Osteocyte (in vitro differentiated cells): ENCODE measurements around the gene ALG12. TPM values are rescaled to one million over a fixed set of nuclear protein-coding genes. Genes with fewer than 3 reads are reported as not detected.
A peak's percentile ranks its signal among the peaks of the same experiment; 100 is the strongest.

Experiments
- DNase-seq: peaks from one replicate; pipeline ENCODE4 v3.0.0; 2021; ENCODE audit warnings: mixed read lengths; ENCODE audit not compliant: unreplicated experiment; ENCODE audit errors: extremely low spot score
- H3K27ac Mint-ChIP-seq: one replicate; pipeline ENCODE4 v1.8.0; 2021; ENCODE audit warnings: mild to moderate bottlenecking, mixed read lengths; ENCODE audit not compliant: unreplicated experiment
- H3K27me3 Mint-ChIP-seq: one replicate; pipeline ENCODE4 v1.8.0; 2021; ENCODE audit warnings: mixed read lengths; ENCODE audit not compliant: unreplicated experiment
- H3K36me3 Mint-ChIP-seq: one replicate; pipeline ENCODE4 v1.8.0; 2021; ENCODE audit warnings: mixed read lengths; ENCODE audit not compliant: unreplicated experiment
- H3K4me1 Mint-ChIP-seq: one replicate; pipeline ENCODE4 v1.8.0; 2021; ENCODE audit warnings: mixed read lengths; ENCODE audit not compliant: unreplicated experiment
- H3K4me3 Mint-ChIP-seq: one replicate; pipeline ENCODE4 v1.8.0; 2021; ENCODE audit warnings: mild to moderate bottlenecking, moderate library complexity, mixed read lengths; ENCODE audit not compliant: unreplicated experiment
- H3K9me3 Mint-ChIP-seq: one replicate; pipeline ENCODE4 v1.8.0; 2021; ENCODE audit warnings: mixed read lengths; ENCODE audit not compliant: unreplicated experiment
- total RNA-seq: library from RNA; stranded (reverse); gene quantifications from 2 replicates; pipeline ENCODE4 v1.2.1, GENCODE V29; 2021
- TF ChIP-seq, protein P1 (sequence below): fragments of 200-600 bp; sonication (generic); IDR thresholded peaks from 2 replicates; pipeline ENCODE4 v1.5.0; 2021; ENCODE audit warnings: antibody characterized with exemption, mild to moderate bottlenecking, moderate library complexity

ALG12 gene
- total RNA-seq, 1 donor from 2014 or later: 27.1 TPM

- H3K36me3 Mint-ChIP-seq: no peaks in the 10 kb centered on the region
- no peak overlapping the region for H3K4me3 Mint-ChIP-seq
- H3K27me3 Mint-ChIP-seq: no peaks in the 10 kb centered on the region
- TF ChIP-seq, protein P1, sequence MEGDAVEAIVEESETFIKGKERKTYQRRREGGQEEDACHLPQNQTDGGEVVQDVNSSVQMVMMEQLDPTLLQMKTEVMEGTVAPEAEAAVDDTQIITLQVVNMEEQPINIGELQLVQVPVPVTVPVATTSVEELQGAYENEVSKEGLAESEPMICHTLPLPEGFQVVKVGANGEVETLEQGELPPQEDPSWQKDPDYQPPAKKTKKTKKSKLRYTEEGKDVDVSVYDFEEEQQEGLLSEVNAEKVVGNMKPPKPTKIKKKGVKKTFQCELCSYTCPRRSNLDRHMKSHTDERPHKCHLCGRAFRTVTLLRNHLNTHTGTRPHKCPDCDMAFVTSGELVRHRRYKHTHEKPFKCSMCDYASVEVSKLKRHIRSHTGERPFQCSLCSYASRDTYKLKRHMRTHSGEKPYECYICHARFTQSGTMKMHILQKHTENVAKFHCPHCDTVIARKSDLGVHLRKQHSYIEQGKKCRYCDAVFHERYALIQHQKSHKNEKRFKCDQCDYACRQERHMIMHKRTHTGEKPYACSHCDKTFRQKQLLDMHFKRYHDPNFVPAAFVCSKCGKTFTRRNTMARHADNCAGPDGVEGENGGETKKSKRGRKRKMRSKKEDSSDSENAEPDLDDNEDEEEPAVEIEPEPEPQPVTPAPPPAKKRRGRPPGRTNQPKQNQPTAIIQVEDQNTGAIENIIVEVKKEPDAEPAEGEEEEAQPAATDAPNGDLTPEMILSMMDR: peak; percentile 63
- H3K9me3 Mint-ChIP-seq: no peaks in the 10 kb centered on the region
- DNase-seq: no peak
- peaks cover 12% of the 10 kb centered on the region for H3K4me1 Mint-ChIP-seq
- no peak overlapping the region for H3K27ac Mint-ChIP-seq
Measured at GRCh38 chr22:49930596-49931412, 12.6 kb upstream of the ALG12 start.

DNA sequence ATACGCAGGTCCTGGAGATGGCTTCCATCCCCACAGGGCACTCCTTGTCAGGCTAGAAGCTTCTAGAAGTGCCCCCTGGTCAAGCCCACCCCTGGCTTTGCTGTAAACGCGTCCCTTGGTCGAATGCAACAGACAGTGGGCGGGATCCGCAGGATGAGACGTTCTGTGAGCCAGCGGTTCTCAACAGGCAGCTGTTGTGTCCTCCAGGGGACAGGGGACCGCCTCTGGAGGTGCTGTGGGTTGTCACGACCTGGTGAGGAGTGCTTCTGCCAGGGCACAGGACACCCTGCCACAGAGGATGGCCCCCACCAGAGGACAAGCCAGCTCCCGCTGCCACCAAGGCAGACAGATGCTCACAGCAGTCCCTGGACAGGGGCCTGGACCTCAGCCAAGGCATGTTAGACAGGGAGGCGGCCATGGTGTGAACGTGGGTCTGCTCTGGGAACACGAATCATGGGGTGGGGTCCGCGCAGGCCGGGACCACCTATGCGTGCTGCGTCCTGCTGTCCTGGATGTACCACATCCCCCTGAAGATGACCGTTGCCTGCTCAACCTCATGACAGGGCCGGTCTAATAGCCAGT is 11.8 kb upstream of the ALG12 start:
- H3K9me3 Mint-ChIP-seq: no peaks in the 10 kb centered on the region
- H3K4me1 Mint-ChIP-seq: peaks cover 12% of the 10 kb centered on the region
- no peak overlapping the region for H3K4me3 Mint-ChIP-seq
- no peaks in the 10 kb centered on the region for H3K27me3 Mint-ChIP-seq
- TF ChIP-seq, protein P1: no peak
- no peak for DNase-seq
- H3K27ac Mint-ChIP-seq: no peak overlapping the region
- peaks cover 5% of the 10 kb centered on the region for H3K36me3 Mint-ChIP-seq

DNA sequence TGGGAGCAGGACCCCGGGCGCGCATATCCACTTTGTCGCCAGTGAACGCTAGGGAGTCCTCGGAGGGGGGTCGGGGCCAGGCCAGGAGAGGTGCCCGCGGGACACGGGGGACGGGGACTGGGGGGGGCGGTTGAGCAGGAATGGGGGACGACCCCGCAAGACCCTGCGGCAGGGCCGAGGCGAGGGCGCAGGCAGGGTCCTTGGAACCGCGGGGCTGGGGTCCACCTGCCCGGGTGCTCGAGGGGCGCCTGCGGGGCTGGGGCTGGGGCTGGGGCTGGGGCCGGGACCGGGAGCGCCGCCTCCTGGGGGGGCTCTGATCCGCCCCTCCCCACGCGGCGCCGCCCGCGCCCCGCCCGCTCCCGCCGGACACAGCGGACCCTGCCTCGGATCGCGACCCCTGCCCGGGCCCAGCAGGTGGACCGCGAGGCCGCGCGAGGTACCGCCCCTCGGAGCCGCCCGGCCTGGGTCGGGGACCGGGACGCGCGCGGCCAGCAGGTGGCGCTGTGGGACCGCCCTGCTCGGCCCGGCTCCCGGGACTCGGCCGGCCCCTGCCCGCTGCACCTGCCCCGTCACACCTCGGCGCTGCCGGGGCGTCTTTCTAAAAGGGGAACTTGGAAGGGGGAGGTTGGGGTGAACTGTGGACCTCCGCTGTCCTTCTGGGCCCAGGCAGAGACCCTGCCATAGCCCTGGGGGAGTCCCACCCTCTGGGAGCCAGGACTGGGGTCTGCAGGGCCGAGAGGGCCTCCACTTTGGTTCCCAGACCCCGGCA is 11.2 kb upstream of the ALG12 start:
- no peak for DNase-seq
- Mint-ChIP-seq H3K36me3 (peaks cover 6% of the 10 kb centered on the region), H3K9me3 (no peaks in the 10 kb centered on the region), H3K4me1 (peaks cover 12% of the 10 kb centered on the region), H3K4me3 (no peak overlapping the region), H3K27ac (no peak overlapping the region), H3K27me3 (no peaks in the 10 kb centered on the region)
- TF ChIP-seq, protein P1: peak; percentile 94

GRCh38 chr22:49928555-49929210 is 10.4 kb upstream of the ALG12 start:
- TF ChIP-seq, protein P1: no peak
- Mint-ChIP-seq H3K4me1 (peaks cover 11% of the 10 kb centered on the region), H3K36me3 (peaks cover 6% of the 10 kb centered on the region), H3K27ac (no peak overlapping the region), H3K9me3 (no peaks in the 10 kb centered on the region), H3K27me3 (no peaks in the 10 kb centered on the region), H3K4me3 (no peak overlapping the region)
- DNase-seq: no peak
